MG63 (cell line): ENCODE data around the gene FAM222A. TPM values are rescaled to one million over a fixed set of nuclear protein-coding genes. Genes with fewer than 3 reads are reported as not detected.

Source experiments
- DNase-seq: peaks from one replicate; pipeline ENCODE4 v3.0.0-alpha.2; 2020
- H3K27me3 ChIP-seq: fragments of 250-450 bp; sonication (Bioruptor Pico); 2 replicates; pipeline ENCODE4 v1.5.1; 2020; ENCODE audit warnings: mild to moderate bottlenecking, moderate library complexity
- H3K36me3 ChIP-seq: fragments of 250-450 bp; sonication (Bioruptor Pico); 2 replicates; pipeline ENCODE4 v1.5.1; 2020; ENCODE audit warnings: mild to moderate bottlenecking, moderate library complexity
- H3K4me3 ChIP-seq: fragments of 250-450 bp; sonication (Bioruptor Pico); 2 replicates; pipeline ENCODE4 v1.5.1; 2020; ENCODE audit warnings: mild to moderate bottlenecking, moderate library complexity
- H3K9me3 ChIP-seq: fragments of 250-450 bp; sonication (Bioruptor Pico); 2 replicates; pipeline ENCODE4 v1.5.1; 2020; ENCODE audit warnings: mild to moderate bottlenecking, moderate library complexity
- total RNA-seq: library from RNA; depleted of rRNA; stranded (reverse); fragments of >200 nt; shearing (Covaris generic); gene quantifications from 2 replicates; pipeline ENCODE4 v1.2.3, GENCODE V29; 2014; ENCODE audit warnings: low replicate concordance

Gene FAM222A
- total RNA-seq, 1 experiment from 2014 or later, result 1.8 TPM

- no peak for DNase-seq
- Histone ChIP-seq H3K27me3 (no peaks in the 10 kb centered on the region), H3K36me3 (no peaks in the 10 kb centered on the region), H3K4me3 (no peak overlapping the region), H3K9me3 (no peaks in the 10 kb centered on the region)
These were observed 13.6 kb downstream of the FAM222A start for GRCh38 chr12:109727039-109727723.

GRCh38 chr12:109727746-109728726 is 14.4 kb downstream of the FAM222A start:
- no peaks in the 10 kb centered on the region for H3K9me3 ChIP-seq
- no peaks in the 10 kb centered on the region for H3K36me3 ChIP-seq
- H3K4me3 ChIP-seq, result no peak overlapping the region
- no peak for DNase-seq
- H3K27me3 ChIP-seq, result no peaks in the 10 kb centered on the region

- no peak overlapping the region for H3K4me3 ChIP-seq
- no peak for DNase-seq
- H3K27me3 ChIP-seq, result no peaks in the 10 kb centered on the region
These were observed 15.3 kb downstream of the FAM222A start for GRCh38 chr12:109728921-109729320.

GRCh38 chr12:109729371-109729781 is 15.8 kb downstream of the FAM222A start:
- Histone ChIP-seq H3K4me3 (no peak overlapping the region), H3K36me3 (no peaks in the 10 kb centered on the region), H3K9me3 (no peaks in the 10 kb centered on the region), H3K27me3 (no peaks in the 10 kb centered on the region)
- DNase-seq, result no peak

More at GRCh38 chr12:109728921-109729320, 15.3 kb downstream of the FAM222A start:
- no peaks in the 10 kb centered on the region for H3K36me3 ChIP-seq
- H3K9me3 ChIP-seq, result no peaks in the 10 kb centered on the region

GRCh38 chr12:109729801-109730200 is 16.2 kb downstream of the FAM222A start:
- Histone ChIP-seq H3K27me3 (no peaks in the 10 kb centered on the region), H3K36me3 (no peaks in the 10 kb centered on the region), H3K9me3 (no peaks in the 10 kb centered on the region), H3K4me3 (no peak overlapping the region)
- DNase-seq, result no peak

GRCh38 chr12:109730306-109731145 is 16.9 kb downstream of the FAM222A start:
- no peaks in the 10 kb centered on the region for H3K9me3 ChIP-seq
- H3K36me3 ChIP-seq, result no peaks in the 10 kb centered on the region
- no peaks in the 10 kb centered on the region for H3K27me3 ChIP-seq
- no peak overlapping the region for H3K4me3 ChIP-seq
- no peak for DNase-seq

GRCh38 chr12:109731231-109731731 is 17.7 kb downstream of the FAM222A start:
- no peak for DNase-seq
- H3K36me3 ChIP-seq, result no peaks in the 10 kb centered on the region
- no peak overlapping the region for H3K4me3 ChIP-seq
- no peaks in the 10 kb centered on the region for H3K27me3 ChIP-seq
- no peaks in the 10 kb centered on the region for H3K9me3 ChIP-seq

GRCh38 chr12:109731806-109732205 is 18.2 kb downstream of the FAM222A start:
- H3K9me3 ChIP-seq, result no peaks in the 10 kb centered on the region
- H3K4me3 ChIP-seq, result no peak overlapping the region
- no peak for DNase-seq
- no peaks in the 10 kb centered on the region for H3K27me3 ChIP-seq
- H3K36me3 ChIP-seq, result no peaks in the 10 kb centered on the region

- H3K9me3 ChIP-seq, result no peaks in the 10 kb centered on the region
- no peaks in the 10 kb centered on the region for H3K36me3 ChIP-seq
- no peak for DNase-seq
- H3K27me3 ChIP-seq, result no peaks in the 10 kb centered on the region
- no peak overlapping the region for H3K4me3 ChIP-seq
These were observed 19.0 kb downstream of the FAM222A start for GRCh38 chr12:109732321-109733305.

GRCh38 chr12:109734219-109735000 is 20.8 kb downstream of the FAM222A start:
- no peak overlapping the region for H3K4me3 ChIP-seq
- H3K9me3 ChIP-seq, result no peaks in the 10 kb centered on the region
- no peaks in the 10 kb centered on the region for H3K36me3 ChIP-seq
- DNase-seq, result no peak
- H3K27me3 ChIP-seq, result no peaks in the 10 kb centered on the region

- H3K4me3 ChIP-seq, result no peak overlapping the region
- no peak for DNase-seq
These were observed 21.5 kb downstream of the FAM222A start for GRCh38 chr12:109735051-109735521.

GRCh38 chr12:109735825-109736551 is 22.4 kb downstream of the FAM222A start:
- no peaks in the 10 kb centered on the region for H3K27me3 ChIP-seq
- H3K4me3 ChIP-seq, result no peak overlapping the region
- H3K36me3 ChIP-seq, result no peaks in the 10 kb centered on the region
- DNase-seq, result no peak
- no peaks in the 10 kb centered on the region for H3K9me3 ChIP-seq

More at GRCh38 chr12:109735051-109735521, 21.5 kb downstream of the FAM222A start:
- H3K27me3 ChIP-seq, result no peaks in the 10 kb centered on the region
- H3K9me3 ChIP-seq, result no peaks in the 10 kb centered on the region
- H3K36me3 ChIP-seq, result no peaks in the 10 kb centered on the region

- no peaks in the 10 kb centered on the region for H3K9me3 ChIP-seq
- no peaks in the 10 kb centered on the region for H3K36me3 ChIP-seq
- no peak for DNase-seq
- no peaks in the 10 kb centered on the region for H3K27me3 ChIP-seq
- no peak overlapping the region for H3K4me3 ChIP-seq
These were observed 23.0 kb downstream of the FAM222A start for GRCh38 chr12:109736552-109737108.

- no peak for DNase-seq
- Histone ChIP-seq H3K4me3 (no peak overlapping the region), H3K27me3 (no peaks in the 10 kb centered on the region), H3K36me3 (no peaks in the 10 kb centered on the region), H3K9me3 (no peaks in the 10 kb centered on the region)
These were observed 23.5 kb downstream of the FAM222A start for GRCh38 chr12:109737126-109737525.
